Stimulated activated CD4-positive, alpha-beta T cell treated with anti-CD3 and anti-CD28 coated beads, Interleukin-15, amount 100 ng/mL, for 48 hours (primary cell): ENCODE data around the gene LIG1.
"Not testable (repeated sequence)": the region's sequence is repeated elsewhere in the genome, so short reads cannot be mapped to it uniquely, and the experiment has no call there.

Experiments used
- DNase-seq, 2 donors: peaks; one replicate each; pipeline ENCODE4 v3.0.0-alpha.2; 2020; ENCODE audit warnings: low read depth in 2 of 2

LIG1 gene

GRCh38 chr19:48121909-48122371 lies 48.2 kb downstream of the LIG1 start:
- no peak for DNase-seq

DNA sequence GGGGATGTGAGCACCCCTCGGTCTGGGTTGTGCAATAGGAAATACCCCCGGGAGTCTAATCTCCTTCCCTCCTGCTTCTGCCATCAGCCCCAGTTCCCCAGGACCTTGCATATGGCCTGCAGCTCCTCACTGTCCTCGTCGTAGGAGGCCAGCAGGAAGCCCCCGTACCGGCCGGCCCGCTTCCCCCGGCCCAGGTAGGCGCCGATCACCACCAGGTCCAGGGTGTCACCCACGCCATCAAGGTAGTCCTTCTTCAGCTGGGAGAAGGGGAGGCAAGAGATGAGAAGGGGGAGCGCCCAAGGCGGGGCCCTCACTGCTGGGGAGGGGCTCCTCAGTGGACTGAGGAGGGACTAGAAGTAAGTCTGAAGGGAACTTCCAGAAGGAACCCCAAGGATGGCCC lies 49.1 kb downstream of the LIG1 start:
- no peak for DNase-seq

- DNase-seq = no peak
Measured at GRCh38 chr19:48120505-48120904, 49.6 kb downstream of the LIG1 start.

DNA sequence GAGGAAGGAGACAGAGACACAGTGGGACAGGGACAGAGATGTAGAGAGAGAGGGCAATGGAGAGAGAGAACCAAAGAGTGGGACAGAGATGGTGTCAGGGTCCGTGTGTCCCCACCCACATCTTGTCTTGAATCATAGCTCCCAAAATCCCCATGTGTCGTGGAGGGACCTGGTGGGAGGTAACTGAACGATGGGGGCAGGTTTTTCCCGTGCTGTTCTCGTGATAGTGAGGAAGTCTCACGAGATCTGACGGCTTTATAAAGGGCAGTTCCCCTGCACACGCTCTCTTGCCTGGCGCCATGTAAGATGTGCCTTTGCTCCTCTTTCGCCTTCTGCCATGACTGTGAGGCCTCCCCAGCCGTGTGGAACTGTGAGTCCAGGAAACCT lies 52.0 kb downstream of the LIG1 start:
- DNase-seq = no peak

DNA sequence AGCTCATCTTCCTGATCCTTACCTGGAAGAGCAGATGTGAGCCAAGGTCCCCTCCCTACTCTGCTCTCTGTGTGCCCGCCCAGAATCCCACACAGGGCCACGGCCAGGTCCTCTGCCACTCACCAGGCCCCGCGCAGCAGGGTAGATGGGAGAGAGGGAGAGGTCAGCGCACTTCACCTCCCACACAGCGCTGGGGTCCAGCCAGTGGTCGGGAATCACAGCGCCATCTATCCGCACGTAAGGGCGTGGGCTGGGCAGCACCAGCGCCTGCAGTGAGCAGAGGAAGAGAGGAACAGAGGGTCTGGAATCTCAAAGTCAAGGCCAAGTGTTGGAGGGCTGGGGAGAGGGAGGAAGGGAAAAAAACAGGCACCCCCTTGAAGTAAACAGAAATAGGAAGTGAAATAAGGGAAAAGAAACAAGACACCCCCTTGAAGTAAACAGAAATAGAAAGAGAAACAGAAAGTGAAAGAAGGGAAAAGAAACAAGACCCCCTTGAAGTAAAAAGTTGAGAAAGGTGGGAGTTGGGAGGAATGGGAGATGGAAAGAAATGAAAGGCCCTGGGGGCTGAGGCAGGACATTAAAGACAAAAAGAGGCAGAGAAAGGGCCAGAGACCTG lies 52.5 kb downstream of the LIG1 start:
- no peak for DNase-seq

- no peak for DNase-seq
Measured at GRCh38 chr19:48113190-48113917, 56.8 kb downstream of the LIG1 start.

DNA sequence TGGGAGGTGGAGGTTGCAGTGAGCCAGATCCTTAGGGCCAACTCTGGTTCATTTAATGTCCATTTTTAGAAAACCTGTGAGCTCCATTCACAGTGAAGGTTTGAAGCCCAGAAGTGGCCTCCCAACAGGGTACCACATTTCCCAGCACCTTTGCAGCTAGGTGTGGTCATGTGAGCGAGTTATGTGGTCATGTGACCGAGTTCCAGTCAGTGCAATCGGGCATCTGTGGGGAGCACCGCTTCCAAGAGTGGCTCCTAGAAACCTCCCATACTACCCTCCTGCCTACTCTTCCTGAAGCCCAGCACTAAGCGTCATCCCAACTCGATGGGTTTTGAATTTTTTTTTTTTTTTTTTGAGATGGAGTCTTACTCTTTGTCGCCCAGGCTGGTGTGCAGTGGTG lies 58.9 kb downstream of the LIG1 start:
- DNase-seq = no peak

- DNase-seq = peak; percentile 77 to 79
Measured at GRCh38 chr19:48110350-48110966, 59.7 kb downstream of the LIG1 start, which contains the start of gene PLA2G4C. Gene PLA2G4C, minus strand, starts transcription at chr19:48110817. Its CDS starts 4,288 bp downstream, at chr19:48106529.

DNA sequence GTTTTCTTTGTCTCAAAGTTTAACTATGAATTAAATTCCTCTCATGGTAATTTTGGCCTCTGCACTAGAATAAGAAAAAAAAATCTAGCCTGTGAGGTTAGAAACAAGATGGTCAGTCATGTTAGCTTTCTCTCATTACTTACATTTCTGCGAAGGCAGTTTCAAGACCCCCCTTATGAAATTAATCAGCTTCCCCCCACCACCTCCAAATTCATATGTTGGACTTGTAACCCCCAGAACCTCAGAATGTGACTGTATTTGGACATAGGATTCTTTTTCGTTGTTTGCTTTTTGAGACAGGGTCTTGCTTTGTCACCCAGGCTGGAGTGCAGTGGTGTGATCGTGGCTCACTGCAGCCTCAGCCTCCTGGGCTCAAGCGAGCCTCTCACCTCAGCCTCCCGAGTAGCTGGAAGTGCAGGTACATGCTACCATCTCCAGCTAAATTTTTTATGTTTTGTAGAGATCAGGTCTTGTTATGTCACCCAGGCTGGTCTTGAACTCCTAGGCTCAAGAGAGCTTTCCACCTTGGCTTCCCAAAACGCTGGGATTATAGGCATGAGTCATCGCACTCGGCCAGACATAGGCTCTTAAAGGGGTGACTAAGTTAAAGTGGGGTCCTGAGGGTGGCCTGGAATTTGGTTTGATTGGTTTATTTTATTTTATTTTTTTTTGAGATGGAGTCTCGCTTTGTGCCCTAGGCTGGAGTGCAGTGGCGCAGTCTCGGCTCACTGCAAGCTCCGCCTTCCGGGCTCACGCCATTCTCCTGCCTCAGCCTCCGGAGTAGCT lies 61.0 kb downstream of the LIG1 start:
- DNase-seq = no peak

DNA sequence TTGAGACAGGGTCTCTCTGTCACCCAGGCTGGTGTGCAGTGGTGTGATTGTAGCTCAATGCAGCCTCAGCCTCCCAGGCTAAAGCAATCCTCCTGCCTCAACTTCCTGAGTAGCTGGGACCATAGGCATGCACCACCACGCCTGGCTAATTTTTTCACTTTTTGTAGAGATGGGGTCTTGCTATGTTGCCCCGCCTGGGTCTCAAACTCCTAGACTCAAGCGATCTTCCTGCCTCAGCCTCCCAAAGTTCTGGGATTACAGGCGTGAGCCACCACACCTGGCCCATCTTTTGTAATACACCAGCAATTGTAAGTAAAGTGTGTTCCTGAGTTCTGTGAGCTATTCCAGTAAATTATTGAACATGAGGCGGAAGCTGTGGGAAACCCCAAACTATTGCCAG lies 66.2 kb downstream of the LIG1 start:
- DNase-seq = no peak

DNA sequence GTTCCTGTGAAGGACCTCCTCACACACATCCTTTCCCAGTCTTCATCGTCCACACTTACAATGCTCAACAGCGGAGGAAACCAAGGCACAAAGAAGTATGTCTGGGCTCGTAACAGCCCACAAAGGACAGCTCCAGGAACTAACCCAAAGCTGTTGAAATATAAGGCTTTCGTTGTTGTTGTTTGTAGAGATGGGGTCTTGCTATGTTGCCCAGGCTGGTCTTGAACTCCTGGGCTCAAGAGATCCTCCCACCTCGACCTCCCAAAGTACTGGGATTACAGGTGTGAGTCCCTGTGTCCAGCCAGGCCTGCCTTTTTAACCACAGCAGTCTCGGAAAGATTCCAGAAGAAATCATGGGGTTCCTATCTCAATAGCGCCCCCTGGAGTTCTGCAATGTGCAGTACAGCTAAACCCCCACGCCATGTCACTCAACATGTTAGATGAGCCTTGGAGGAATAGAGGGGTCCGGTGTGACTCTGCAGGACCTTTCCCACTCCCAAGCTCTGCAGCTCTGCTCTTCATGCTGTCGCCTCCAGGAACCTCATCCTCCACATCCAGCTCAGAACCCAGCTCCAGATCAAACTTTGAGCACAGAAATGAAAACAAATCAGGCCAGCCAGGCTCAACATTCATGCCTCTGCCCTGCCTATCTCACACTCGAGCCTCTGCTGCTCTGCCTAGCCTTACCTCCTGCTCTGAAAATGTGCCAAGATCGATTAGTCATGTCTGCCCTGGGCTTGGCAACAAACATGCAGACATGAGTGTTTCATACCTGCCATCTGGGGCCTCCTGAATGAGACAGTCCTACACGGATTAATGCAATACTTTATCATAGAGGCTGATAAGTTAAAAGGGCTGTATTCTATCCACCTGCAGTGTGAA lies 67.0 kb downstream of the LIG1 start:
- peak in 1 of 2 donors; percentile 19 for DNase-seq

DNA sequence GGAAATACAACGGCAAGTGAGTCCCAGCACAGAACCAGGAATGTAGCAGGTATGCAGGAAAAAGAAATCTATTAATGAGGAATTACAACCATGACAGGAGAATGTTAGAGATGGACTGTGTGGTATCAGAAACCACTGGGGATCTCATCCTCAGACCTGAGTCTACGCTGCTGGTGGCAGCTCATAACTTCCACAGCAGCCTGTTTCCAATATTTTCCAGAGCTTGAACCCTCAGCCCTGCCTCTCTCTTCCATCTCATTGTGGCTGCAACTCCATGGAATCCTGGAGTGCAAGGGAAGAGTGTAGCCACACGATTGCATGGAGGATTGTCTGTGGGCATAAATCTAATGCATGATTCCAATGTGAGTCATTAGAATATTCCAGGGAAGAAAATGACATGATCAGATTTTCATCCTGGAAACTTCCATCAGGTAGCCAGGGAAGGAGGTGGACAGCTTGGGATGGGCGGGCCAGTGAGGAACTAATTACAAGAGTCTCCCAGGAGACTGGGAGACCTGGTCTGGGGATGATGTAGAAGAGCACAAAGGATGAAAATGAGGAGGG lies 74.5 kb downstream of the LIG1 start:
- DNase-seq = no peak

- no peak for DNase-seq
Measured at GRCh38 chr19:48094855-48095203, 75.3 kb downstream of the LIG1 start.

- DNase-seq = no peak
Measured at GRCh38 chr19:48094129-48094854, 75.9 kb downstream of the LIG1 start.

GRCh38 chr19:48091111-48091718 lies 78.9 kb downstream of the LIG1 start:
- not testable (repeated sequence) for DNase-seq

DNA sequence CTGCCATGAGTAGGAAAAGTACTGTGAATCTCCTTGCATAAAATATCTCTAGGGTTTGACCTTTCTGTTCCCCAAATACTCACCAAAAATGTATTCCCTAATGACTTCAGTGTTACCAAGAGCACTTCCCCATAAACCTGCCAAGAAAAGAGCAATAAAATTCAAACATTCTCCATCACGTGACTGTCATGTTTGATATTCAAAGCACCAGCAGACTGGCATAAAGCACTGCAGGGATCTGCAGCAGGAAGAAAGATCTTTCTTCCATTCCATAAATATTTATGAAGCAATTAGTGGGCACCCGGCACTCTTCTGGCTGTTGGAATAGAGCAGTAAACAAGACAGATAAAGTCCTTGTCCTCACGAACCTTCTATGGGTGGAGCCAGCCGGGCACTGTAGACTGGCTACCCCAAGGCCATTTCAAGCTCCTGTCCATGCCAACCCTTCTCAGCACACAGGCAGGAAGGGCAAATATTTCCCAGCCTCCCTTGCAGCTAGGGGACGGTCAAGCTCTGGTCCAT lies 79.8 kb downstream of the LIG1 start:
- DNase-seq = no peak

GRCh38 chr19:48088991-48089390 lies 81.2 kb downstream of the LIG1 start:
- not testable (repeated sequence) for DNase-seq

- DNase-seq = no peak
Measured at GRCh38 chr19:48085904-48086864, 84.0 kb downstream of the LIG1 start.
